ENCODE data around the gene SLC7A11. TPM values are rescaled to one million over a fixed set of nuclear protein-coding genes. Genes with fewer than 3 reads are reported as not detected.

The SLC7A11 gene
- total RNA-seq, 4 donors from 2014 or later, result under 0.01 to 0.30 (median 0.21) TPM

DNA sequence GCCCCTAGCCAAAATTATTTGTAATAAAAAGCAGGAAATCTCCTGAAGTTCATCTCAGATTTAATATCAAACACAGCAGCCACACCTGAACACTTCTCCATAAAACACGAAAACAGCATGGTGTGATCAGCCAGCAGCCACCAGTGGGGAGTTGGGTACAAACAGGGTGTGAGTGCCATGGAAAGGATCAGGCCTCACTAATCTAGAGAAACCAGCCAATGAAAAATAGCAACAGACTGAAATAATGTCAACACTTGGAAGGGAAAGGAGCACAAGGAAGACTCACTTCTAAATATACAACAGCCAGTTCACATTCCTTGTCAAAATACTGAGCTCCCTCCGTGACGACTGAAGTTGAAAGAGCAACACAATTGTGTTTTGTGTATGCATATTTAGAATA lies 46.0 kb downstream of the SLC7A11 start:
- WGBS, 2 donors, result 49 to 55% methylated on average over 3 of the region's 3 CpGs
- no peak for DNase-seq (ENCODE audit: low spot score in 2 of 2)
- TF ChIP-seq EP300 (IDR thresholded peaks at IDR 0.05), result no peak
- no peak for TF ChIP-seq CTCF (IDR thresholded peaks at IDR 0.05)
- no peak for TF ChIP-seq POLR2A (IDR thresholded peaks at IDR 0.05)

GRCh38 chr4:138193963-138194362 lies 48.2 kb downstream of the SLC7A11 start:
- Histone ChIP-seq H3K27me3 (no peaks in the 10 kb centered on the region), H3K4me1 (no peaks in the 10 kb centered on the region), H3K9me3 (no peaks in the 10 kb centered on the region), H3K36me3 (no peaks in the 10 kb centered on the region), H3K4me3 (no peak overlapping the region), H3K27ac (no peak overlapping the region)
- WGBS, 2 donors, result 94 to 97% methylated on average over 1 of the region's 1 CpG
- no peak for DNase-seq (ENCODE audit: low spot score in 2 of 2)
- TF ChIP-seq POLR2A (IDR thresholded peaks at IDR 0.05) (no peak), CTCF (IDR thresholded peaks at IDR 0.05) (no peak), EP300 (IDR thresholded peaks at IDR 0.05) (no peak)

More for the DNA sequence above, 46.0 kb downstream of the SLC7A11 start:
- Histone ChIP-seq H3K9me3 (no peaks in the 10 kb centered on the region), H3K27ac (no peak overlapping the region), H3K4me3 (no peak overlapping the region), H3K4me1 (no peaks in the 10 kb centered on the region), H3K36me3 (no peaks in the 10 kb centered on the region), H3K27me3 (no peaks in the 10 kb centered on the region)

- DNase-seq (ENCODE audit: low spot score in 2 of 2), result no peak
- WGBS, 2 donors, result 72 to 87% methylated on average over 2 of the region's 2 CpGs
- TF ChIP-seq CTCF (IDR thresholded peaks at IDR 0.05) (no peak), EP300 (IDR thresholded peaks at IDR 0.05) (no peak), POLR2A (IDR thresholded peaks at IDR 0.05) (no peak)
- H3K27ac ChIP-seq, result no peak overlapping the region
- H3K9me3 ChIP-seq, result no peaks in the 10 kb centered on the region
- no peaks in the 10 kb centered on the region for H3K27me3 ChIP-seq
- no peaks in the 10 kb centered on the region for H3K4me1 ChIP-seq
- no peaks in the 10 kb centered on the region for H3K36me3 ChIP-seq
- H3K4me3 ChIP-seq, result no peak overlapping the region
These were observed 50.0 kb downstream of the SLC7A11 start for GRCh38 chr4:138192113-138192512.

- Histone ChIP-seq H3K27ac (no peak overlapping the region), H3K9me3 (no peaks in the 10 kb centered on the region), H3K4me1 (no peaks in the 10 kb centered on the region), H3K4me3 (no peak overlapping the region), H3K27me3 (no peaks in the 10 kb centered on the region), H3K36me3 (no peaks in the 10 kb centered on the region)
- WGBS, 2 donors, result 46 to 47% methylated on average over 3 of the region's 3 CpGs
- no peak for DNase-seq (ENCODE audit: low spot score in 2 of 2)
- TF ChIP-seq POLR2A (IDR thresholded peaks at IDR 0.05), result no peak
- no peak for TF ChIP-seq CTCF (IDR thresholded peaks at IDR 0.05)
- TF ChIP-seq EP300 (IDR thresholded peaks at IDR 0.05), result no peak
These were observed 51.7 kb downstream of the SLC7A11 start for GRCh38 chr4:138190452-138190858.

DNA sequence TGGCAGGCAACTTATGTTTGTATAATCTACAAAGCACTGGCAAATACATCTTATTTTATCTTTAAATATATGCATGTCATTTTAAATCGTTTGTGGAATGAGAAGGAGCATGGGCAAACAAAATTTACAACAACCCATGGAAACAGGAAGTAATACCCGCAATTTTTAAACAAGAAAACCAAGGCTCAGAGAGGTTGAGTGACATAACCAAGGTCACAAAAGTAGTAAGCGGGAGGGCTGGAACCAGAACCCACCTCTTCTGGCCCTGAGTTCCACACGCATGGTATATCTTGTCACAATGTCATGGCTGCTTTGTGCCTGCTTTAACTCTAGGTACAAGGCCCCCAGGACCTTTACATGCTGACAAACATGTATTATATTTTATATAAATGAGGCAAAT lies 52.9 kb downstream of the SLC7A11 start:
- Histone ChIP-seq H3K36me3 (no peaks in the 10 kb centered on the region), H3K9me3 (no peaks in the 10 kb centered on the region), H3K4me1 (no peaks in the 10 kb centered on the region), H3K4me3 (no peak overlapping the region), H3K27me3 (no peaks in the 10 kb centered on the region), H3K27ac (no peak overlapping the region)
- TF ChIP-seq EP300 (IDR thresholded peaks at IDR 0.05), result no peak
- TF ChIP-seq POLR2A (IDR thresholded peaks at IDR 0.05), result no peak
- TF ChIP-seq CTCF (IDR thresholded peaks at IDR 0.05), result no peak
- no peak for DNase-seq (ENCODE audit: low spot score in 2 of 2)
- WGBS, 2 donors, result 80 to 83% methylated on average over 4 of the region's 4 CpGs
